Ectodermal cell (in vitro differentiated cells): ENCODE measurements around the gene ZNF385B.

Experiments used
- H3K27ac ChIP-seq: 2 replicates; pipeline ENCODE4 v1.7.0; 2013; ENCODE audit warnings: mild to moderate bottlenecking, low read depth, low read length; ENCODE audit not compliant: insufficient read depth, poor library complexity, severe bottlenecking
- H3K27me3 ChIP-seq: 2 replicates; pipeline ENCODE4 v1.7.0; 2013; ENCODE audit warnings: mild to moderate bottlenecking, low read length; ENCODE audit not compliant: insufficient read depth, control insufficient read depth, poor library complexity, severe bottlenecking
- H3K36me3 ChIP-seq: one replicate; pipeline ENCODE4 v1.7.0; 2013; ENCODE audit warnings: low read length; ENCODE audit not compliant: control insufficient read depth, insufficient read depth
- H3K4me1 ChIP-seq: one replicate; pipeline ENCODE4 v1.7.0; 2013; ENCODE audit warnings: low read length; ENCODE audit not compliant: control insufficient read depth, insufficient read depth
- H3K4me3 ChIP-seq: 2 replicates; pipeline ENCODE4 v1.7.0; 2013; ENCODE audit warnings: low read depth, low read length, control low read depth; ENCODE audit not compliant: insufficient read depth
- H3K9me3 ChIP-seq: 2 replicates; pipeline ENCODE4 v1.7.0; 2013; ENCODE audit warnings: mild to moderate bottlenecking, low read length, moderate library complexity; ENCODE audit not compliant: control insufficient read depth
- WGBS, 2 experiments: methylation state at CpG; one replicate each; pipeline ENCODE4 v1.1.7; 2013; ENCODE audit warnings: missing lambda C conversion rate in 2 of 2; 5-methylcytosine and 5-hydroxymethylcytosine counted together

ZNF385B gene

DNA sequence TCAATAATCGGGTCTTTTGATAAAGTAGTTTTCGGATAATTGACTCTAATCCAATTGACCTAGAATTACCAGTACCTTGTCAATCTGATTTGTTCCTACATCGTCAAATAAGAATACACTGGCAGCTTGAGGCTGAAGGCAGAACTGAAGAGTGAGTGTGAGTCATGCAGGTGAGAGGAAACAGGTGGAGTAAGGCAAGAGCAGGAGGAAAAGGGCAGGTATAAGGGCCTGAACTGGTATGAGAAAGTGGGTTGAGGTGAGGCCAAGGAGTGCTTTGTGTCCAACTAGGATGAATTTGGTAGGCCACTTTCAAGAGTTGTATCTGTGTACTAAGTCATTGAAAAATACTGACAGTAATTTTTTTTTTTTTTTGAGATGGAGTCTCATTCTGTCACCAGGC lies 186.0 kb downstream of the ZNF385B start:
- Histone ChIP-seq H3K9me3 (no peaks in the 10 kb centered on the region), H3K27me3 (no peaks in the 10 kb centered on the region), H3K4me1 (no peaks in the 10 kb centered on the region), H3K27ac (no peak overlapping the region), H3K36me3 (no peaks in the 10 kb centered on the region), H3K4me3 (no peak overlapping the region)
- 91 to 97% methylated on average over 3 of the region's 3 CpGs for WGBS, 2 experiments

DNA sequence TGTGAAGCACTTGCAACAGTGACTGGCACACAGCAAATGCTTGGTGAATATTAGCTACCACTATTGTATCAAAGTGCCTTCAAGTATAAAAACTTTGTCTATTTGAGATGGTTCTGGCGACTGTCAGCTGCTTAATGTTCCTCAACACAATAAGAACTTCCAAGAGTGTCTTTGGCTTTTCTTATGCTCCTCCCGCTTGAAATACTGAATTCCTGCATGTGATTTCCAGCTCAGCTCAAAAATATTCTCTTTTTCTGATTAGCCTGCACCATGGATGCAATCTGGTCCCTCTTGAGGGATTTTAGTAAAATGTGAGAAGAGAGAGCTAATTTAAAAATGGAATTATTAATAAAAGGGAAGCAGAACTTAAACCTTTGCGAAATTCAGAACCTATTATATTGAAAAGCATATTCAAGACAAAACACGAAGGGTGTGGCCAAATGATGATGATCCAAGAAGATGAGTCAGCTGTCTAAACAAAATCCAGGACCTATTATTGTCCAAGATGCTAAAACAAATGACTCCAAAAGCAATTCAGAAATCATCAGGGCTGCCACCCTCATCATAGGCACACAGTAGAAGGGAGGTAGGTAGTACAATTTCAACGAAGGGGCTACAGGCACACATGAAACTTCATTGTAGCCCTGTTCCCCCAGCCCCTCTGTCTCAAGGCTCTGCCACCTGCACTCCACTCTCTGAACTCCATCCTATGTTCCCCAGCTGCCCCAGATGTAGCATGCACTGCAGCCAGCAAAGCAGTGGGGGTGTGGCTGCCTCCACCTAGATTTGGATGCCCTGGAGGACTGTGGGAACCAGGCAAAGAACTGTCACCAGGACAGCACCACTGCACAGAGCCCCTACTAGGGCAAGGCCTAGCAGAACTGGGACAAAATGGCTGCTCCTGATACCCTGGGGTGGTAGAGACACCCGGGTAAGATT lies 190.1 kb downstream of the ZNF385B start:
- Histone ChIP-seq H3K27me3 (no peaks in the 10 kb centered on the region), H3K9me3 (no peaks in the 10 kb centered on the region), H3K4me1 (no peaks in the 10 kb centered on the region), H3K27ac (no peak overlapping the region), H3K4me3 (no peak overlapping the region), H3K36me3 (no peaks in the 10 kb centered on the region)
- 81 to 87% methylated on average over 6 of the region's 6 CpGs for WGBS, 2 experiments

DNA sequence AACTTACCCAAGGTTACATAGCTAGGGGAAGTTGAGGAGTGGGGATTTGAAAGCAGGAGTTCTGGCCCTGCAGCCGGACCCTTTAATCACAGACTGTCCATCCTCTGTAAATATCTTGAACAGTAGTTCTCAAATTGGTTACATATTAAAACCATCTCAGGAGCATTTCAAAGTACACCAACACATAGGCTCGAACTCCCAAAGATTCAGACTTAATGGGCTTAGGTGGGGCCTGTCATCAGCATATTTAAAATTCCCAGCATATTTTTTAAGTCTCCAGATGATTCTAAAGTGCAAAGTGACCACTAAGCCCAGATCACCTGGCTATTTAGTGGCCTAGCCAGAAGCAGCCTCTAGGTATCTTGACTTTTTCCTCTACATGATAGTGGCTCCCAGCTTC lies 192.2 kb downstream of the ZNF385B start:
- no peaks in the 10 kb centered on the region for H3K9me3 ChIP-seq
- H3K27ac ChIP-seq = no peak overlapping the region
- H3K4me3 ChIP-seq = no peak overlapping the region
- no peaks in the 10 kb centered on the region for H3K4me1 ChIP-seq
- H3K36me3 ChIP-seq = no peaks in the 10 kb centered on the region
- H3K27me3 ChIP-seq = no peaks in the 10 kb centered on the region
- 85 to 91% methylated on average over 2 of the region's 2 CpGs for WGBS, 2 experiments

DNA sequence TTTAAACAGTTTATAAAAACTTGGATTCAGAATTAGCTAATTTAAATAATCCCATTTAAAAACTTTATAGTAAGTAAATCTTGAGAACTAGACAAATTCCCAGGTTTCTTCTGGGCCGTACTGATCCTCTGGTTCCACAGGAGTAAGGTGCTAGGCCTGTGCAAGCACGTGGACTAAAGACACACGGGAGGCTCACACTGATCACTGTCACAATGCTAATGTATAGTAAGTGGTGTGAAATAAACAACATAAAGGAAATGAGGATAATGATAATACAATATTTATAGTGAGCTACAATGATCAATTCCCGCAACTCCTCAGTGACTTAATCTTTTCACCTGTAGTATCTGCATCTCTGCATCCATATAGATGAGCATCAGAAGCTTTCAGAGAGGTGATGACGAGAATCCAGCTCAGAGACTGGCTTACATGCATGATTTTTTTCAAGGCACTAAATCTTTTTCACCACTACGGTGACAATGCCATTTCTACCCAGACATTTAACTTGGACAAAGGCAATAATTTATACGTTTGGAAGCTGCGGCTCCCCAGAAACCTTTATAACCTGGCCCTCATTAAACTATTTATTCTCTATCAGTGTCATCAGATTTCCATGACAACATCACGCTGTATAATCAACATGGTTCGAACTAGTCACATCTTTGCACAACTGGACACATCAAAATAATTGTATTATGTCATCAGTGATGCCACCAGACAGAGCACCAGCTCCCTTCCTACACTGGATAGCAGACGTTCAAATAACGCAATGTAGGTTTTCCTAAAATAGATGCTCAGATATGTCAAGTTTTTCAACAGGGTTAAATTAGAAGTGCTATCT lies 196.2 kb downstream of the ZNF385B start:
- Histone ChIP-seq H3K4me3 (no peak overlapping the region), H3K9me3 (no peaks in the 10 kb centered on the region), H3K27me3 (no peaks in the 10 kb centered on the region), H3K36me3 (no peaks in the 10 kb centered on the region), H3K27ac (no peak overlapping the region), H3K4me1 (no peaks in the 10 kb centered on the region)
- 93 to 96% methylated on average over 11 to 12 of the region's 12 CpGs for WGBS, 2 experiments

DNA sequence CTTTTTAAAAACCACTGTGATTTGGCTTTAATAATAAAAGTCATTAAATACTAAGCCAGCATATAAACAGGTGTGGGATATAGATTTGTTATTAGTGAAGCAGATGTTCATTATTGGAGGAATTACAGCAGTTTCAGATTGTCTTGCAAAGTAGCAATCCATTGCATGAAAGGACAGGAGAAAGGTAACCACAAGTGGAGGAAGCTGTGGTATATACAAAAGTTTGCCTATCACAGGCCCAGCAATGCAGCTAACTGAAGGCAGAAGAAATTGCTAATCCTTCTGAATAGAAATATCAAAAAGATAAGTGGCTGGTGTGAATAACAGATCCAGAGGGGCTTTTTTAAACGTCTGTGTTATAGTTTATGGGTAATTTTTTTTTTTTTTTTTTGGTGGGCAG lies 199.4 kb downstream of the ZNF385B start:
- Histone ChIP-seq H3K9me3 (no peaks in the 10 kb centered on the region), H3K4me1 (no peaks in the 10 kb centered on the region), H3K36me3 (no peaks in the 10 kb centered on the region), H3K4me3 (no peak overlapping the region), H3K27me3 (no peaks in the 10 kb centered on the region), H3K27ac (no peak overlapping the region)
- 69 to 88% methylated on average over 1 of the region's 1 CpG for WGBS, 2 experiments

DNA sequence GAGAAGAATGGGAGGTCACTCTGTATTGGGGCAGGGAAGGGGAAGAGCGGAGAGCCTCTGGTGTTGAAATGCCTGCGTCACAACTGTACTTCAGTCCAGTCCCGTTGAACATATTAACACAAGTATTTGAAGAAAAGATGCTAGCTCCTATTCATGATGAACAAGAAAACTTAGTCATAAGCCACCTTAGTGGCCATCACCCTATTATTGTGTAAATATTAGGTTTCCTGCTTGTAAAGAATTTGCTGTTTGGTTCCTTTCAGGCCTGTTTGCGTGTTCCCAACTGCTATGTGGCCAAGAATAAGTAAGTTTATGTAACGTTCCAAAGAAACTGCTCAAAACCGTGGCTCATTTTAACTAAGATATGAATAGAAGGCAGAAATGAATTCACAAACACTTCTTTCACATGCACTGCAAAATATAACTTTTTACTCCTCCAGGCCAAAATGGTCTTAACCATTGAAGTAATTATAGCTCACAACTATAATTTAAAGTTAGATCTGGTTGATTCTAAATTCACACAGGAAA lies 204.3 kb downstream of the ZNF385B start:
- H3K27ac ChIP-seq = no peak overlapping the region

DNA sequence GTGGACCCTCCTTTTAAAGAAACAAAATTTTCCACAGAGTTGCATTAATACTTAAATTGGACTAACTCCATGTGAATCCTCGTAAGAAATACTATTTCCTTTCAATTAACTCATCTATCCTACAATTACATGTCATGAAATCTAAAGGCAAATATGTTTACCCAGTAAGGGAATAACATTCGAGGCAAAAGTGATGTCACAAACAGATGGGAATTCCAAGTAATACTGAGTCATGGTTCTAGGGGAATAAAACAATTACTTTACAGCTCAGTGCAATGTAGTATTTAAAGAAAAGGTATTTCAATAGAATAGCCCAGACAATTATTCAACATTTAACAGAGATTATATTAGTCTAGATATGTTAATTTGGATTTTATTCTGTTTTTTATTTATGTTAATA lies 205.8 kb downstream of the ZNF385B start:
- Histone ChIP-seq H3K4me3 (no peak overlapping the region), H3K27ac (no peak overlapping the region), H3K4me1 (no peaks in the 10 kb centered on the region), H3K9me3 (no peaks in the 10 kb centered on the region), H3K36me3 (no peaks in the 10 kb centered on the region), H3K27me3 (no peaks in the 10 kb centered on the region)
- 85 to 89% methylated on average over 2 of the region's 2 CpGs for WGBS, 2 experiments

More for the DNA sequence above, 204.3 kb downstream of the ZNF385B start:
- Histone ChIP-seq H3K9me3 (no peaks in the 10 kb centered on the region), H3K4me1 (no peaks in the 10 kb centered on the region), H3K4me3 (no peak overlapping the region), H3K27me3 (no peaks in the 10 kb centered on the region), H3K36me3 (no peaks in the 10 kb centered on the region)
- WGBS, 2 experiments = 90 to 91% methylated on average over 6 of the region's 6 CpGs

DNA sequence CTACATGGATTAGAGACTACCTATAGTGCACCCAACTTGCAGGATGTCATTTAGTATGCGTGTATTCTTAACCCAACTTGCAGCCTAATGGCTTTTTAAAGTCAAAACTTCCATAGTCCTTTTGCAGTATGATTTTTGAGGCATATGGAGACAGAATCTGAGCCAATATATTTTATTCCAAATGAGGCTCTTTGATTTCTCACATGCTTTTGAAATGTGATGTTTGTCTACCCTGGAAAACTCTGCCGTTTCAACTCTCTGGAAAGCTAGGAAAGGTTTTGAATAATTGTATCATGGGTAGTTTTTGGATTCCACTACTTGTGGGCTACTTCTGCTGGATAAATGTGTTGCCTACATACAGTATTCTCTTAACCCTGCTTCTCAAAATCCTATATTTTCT lies 206.6 kb downstream of the ZNF385B start:
- Histone ChIP-seq H3K27ac (no peak overlapping the region), H3K9me3 (no peaks in the 10 kb centered on the region), H3K4me1 (no peaks in the 10 kb centered on the region), H3K27me3 (no peaks in the 10 kb centered on the region), H3K36me3 (no peaks in the 10 kb centered on the region), H3K4me3 (no peak overlapping the region)
- WGBS, 2 experiments = 95 to 100% methylated on average over 1 to 2 of the region's 2 CpGs

DNA sequence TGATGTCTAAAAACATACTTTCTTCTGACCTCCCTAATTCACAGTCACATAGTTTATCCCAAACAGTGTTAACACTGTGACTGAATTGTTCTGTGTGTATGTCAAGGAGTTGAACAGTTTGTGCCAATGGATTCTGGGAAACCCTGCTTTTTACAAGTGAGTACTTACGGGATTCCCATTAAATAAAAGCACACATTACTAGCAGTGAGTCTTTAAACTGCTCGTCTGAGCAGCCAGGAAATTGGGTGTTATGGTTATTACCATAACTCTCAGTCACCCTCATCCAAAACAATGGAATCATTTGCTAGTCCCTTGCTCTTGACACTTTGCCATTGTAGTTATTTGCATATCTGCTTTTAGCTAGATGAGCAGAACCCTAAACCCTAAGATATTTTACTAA lies 209.1 kb downstream of the ZNF385B start:
- WGBS, 2 experiments = 67 to 100% methylated on average over 1 to 2 of the region's 2 CpGs
- Histone ChIP-seq H3K27ac (no peak overlapping the region), H3K9me3 (no peaks in the 10 kb centered on the region), H3K4me1 (no peaks in the 10 kb centered on the region), H3K27me3 (no peaks in the 10 kb centered on the region), H3K36me3 (no peaks in the 10 kb centered on the region), H3K4me3 (no peak overlapping the region)

DNA sequence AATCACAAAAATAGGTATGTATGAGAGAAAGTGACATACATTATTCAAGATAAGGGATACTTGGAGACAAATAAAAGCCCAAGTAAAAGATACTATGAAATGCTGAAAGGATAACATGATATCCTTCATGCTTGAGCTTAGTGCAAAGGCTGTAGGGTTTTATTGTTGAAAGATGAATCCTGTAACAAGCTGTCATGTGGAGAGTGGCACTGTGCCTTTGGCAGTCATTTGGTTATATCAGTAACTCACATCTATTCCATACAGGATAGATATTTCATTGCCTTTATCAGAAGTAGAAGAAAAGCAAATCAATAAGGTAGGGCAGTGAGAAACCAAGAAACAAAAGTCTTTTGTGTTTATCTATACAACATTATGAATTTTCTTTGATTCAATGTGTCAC lies 211.0 kb downstream of the ZNF385B start:
- Histone ChIP-seq H3K4me3 (no peak overlapping the region), H3K9me3 (no peaks in the 10 kb centered on the region), H3K4me1 (no peaks in the 10 kb centered on the region), H3K27ac (no peak overlapping the region), H3K27me3 (no peaks in the 10 kb centered on the region), H3K36me3 (no peaks in the 10 kb centered on the region)
